ENCODE data around the gene TKTL2. TPM values are rescaled to one million over a fixed set of nuclear protein-coding genes. Genes with fewer than 3 reads are reported as not detected.

TKTL2 gene, protein sequence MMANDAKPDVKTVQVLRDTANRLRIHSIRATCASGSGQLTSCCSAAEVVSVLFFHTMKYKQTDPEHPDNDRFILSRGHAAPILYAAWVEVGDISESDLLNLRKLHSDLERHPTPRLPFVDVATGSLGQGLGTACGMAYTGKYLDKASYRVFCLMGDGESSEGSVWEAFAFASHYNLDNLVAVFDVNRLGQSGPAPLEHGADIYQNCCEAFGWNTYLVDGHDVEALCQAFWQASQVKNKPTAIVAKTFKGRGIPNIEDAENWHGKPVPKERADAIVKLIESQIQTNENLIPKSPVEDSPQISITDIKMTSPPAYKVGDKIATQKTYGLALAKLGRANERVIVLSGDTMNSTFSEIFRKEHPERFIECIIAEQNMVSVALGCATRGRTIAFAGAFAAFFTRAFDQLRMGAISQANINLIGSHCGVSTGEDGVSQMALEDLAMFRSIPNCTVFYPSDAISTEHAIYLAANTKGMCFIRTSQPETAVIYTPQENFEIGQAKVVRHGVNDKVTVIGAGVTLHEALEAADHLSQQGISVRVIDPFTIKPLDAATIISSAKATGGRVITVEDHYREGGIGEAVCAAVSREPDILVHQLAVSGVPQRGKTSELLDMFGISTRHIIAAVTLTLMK
- not detected for total RNA-seq
- long read RNA-seq, result 0 reads

DNA sequence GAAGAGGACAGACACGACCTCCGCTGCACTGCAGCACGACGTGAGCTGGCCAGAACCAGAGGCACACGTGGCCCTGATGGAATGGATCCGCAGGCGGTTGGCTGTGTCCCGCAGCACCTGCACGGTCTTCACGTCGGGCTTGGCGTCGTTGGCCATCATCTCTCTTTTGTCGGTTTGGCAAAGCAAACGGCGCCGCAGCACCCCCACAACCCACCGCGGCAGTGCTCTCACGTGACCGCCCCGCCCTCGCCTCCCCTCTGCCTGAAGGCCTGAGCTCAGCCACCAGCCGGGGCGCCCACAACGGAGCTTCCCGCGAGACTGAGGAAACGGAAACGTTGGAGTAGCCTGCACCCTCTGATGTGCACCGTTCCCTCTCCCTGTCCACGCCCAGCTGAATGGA is at the start of gene TKTL2:
TSS of gene TKTL2 (minus strand) at position 179 of the 400 bp plus-strand sequence. CDS start at position 159, 20 bp downstream.
- no peak for DNase-seq (ENCODE audit: low spot score)

DNA sequence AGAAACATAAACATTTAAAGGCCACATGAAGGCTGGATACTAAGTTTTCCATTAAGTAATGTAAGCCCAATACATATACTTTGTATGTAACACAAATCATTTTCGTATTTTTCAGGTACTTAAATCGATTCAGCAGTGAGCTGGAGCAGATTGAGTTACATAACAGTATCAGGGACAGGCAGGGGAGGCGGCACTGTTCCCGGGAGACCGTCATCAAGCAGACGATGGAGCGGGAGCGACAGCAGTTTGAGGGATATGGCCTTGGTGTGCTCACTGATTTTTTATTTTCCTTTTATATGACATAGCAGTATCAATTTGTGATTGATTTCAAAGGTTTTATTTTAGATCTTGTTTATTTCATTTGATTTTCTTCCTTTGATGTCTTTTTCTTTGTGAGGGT is 41.6 kb upstream of the TKTL2 start:
- DNase-seq (ENCODE audit: low spot score), result no peak

DNA sequence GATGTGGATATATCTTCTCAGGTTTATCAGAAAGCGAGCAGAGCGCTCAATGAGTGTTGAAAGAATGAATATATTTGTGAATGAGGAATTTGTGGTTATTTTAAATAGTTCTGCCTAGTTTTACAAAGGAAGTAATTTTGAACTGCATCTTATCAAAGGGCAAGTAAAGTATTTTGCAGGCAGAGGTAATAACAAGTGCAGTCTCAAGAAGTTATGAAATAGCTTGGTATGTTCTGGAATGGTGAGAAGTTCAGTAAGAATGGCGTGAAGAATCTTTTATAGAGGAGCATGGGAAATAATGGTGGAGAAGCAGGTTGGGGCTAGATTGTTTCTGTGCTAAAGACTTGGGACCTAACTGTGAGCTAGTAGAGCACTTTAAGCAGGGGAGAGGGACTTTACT is 31.8 kb upstream of the TKTL2 start:
- no peak for DNase-seq (ENCODE audit: low spot score)

GRCh38 chr4:163500586-163500985 is 27.0 kb upstream of the TKTL2 start:
- DNase-seq (ENCODE audit: low spot score), result no peak

GRCh38 chr4:163495900-163496299 is 22.3 kb upstream of the TKTL2 start:
- DNase-seq (ENCODE audit: low spot score), result no peak

DNA sequence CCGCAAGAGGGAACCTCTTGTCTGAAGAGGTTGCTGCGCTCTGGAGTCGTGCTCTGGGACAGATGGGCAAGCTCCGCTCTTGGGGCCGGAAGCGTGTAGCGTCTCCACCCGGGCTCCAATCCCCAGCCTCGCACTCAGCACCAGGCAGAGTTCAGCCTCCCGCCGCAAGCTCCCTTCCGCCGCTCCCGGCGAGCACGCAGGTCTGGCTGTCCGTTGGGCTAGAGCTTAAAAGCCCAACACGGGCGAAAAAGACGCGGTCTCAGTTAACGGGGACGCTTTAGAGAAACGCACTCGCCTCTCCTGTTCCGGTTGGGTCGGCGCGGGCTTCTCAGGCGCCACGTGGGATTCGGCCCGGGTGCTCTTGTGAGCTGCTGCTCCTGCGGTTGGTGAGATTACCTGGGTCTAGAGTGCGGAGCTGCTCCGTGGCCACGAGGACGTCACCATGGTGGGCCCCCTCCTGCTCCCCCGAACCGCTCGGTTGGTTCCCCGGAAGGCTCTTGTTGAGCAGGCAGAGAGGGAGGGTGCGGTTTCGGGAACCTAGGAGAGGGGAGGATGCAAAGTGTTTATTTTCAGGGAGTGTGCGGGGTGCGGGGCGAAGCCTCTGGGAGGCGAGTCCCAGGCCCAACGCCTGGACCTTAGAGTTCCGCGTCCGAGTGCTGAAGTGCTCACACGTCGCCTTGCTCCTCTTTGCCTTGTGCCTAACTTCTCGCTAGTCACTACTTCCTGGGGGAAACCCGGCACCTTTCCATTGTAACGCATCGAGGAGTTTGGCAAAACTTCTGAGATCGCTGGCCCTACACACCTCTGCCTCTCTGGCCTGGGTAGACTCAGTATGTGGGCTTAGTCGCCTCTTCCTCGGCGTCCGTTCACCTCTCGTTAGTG is 21.0 kb upstream of the TKTL2 start, which contains the start of gene TMA16:
TSS of gene TMA16 (plus strand) at position 331 of the 882 bp plus-strand sequence. CDS start at position 443, 112 bp downstream.
- DNase-seq (ENCODE audit: low spot score), result peak; percentile 94

- no peak for DNase-seq (ENCODE audit: low spot score)
Measured at GRCh38 chr4:163493643-163494359, 20.2 kb upstream of the TKTL2 start.

DNA sequence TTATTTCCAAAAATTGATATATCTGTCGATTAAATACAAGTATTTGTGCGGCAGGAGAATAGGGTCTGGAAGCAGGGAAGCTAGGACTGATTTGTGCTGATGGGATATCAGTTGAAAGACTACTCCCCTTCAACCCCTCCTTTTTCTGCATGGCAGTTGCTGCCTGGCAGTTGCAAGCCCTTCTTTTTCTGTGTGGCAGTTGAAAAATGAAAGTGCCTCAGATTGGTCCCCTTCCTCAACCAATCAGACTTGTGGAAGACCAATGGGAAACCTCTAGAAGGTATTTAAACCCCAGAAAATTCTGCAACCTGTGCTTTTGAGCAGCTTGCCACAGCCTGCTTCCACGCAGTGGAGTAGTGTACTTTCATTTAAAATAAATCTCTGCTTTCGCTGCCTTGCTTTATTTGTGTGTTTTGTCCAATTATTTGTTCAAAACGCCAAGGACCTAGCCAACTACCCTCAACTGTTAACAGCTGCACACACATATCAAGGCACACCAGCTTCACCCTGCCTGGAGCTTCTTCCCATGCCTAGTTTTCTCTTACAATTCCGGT is 19.5 kb upstream of the TKTL2 start:
- no peak for DNase-seq (ENCODE audit: low spot score)

GRCh38 chr4:163489929-163490328 is 16.4 kb upstream of the TKTL2 start:
- DNase-seq (ENCODE audit: low spot score), result no peak

- DNase-seq (ENCODE audit: low spot score), result no peak
Measured at GRCh38 chr4:163486321-163486720, 12.8 kb upstream of the TKTL2 start.

DNA sequence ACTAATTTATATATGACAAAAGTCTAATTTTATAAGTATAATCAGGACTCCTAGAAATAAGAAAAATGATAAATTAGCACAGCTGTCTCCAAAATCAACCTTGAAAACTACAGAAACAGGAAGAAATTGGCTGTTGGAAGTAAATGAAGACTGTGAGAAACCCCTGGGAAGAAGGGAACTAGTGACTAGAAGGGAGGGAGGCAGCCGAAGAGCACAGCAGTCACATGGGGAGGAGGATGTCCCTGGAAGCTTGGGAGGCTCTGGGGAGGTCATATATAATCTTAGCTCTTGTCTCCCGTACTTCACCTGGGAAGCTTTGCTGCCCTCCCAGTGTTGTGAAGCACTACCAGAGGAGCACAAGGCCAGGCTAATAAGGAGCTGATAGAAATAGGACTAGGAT is 12.0 kb upstream of the TKTL2 start:
- DNase-seq (ENCODE audit: low spot score), result no peak

DNA sequence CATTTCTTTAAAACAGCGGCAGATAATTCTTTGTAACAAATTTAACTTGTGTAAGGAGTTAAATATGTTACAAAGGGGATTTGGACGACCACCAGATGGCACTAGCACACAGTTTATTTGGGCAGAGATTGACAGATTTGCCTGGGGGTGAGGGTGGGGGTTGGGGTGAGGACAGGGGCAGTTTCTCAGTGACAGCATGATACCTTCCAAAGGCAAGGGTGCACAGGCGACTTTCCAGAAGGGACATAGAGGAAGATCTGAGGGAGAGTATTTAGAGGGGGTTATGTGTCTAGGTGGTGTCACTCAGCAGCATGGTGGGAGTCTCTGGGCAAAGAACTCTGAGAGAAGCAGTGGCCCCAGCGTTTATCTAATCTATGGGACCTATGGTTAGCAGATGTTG is 11.4 kb upstream of the TKTL2 start:
- DNase-seq (ENCODE audit: low spot score), result no peak

DNA sequence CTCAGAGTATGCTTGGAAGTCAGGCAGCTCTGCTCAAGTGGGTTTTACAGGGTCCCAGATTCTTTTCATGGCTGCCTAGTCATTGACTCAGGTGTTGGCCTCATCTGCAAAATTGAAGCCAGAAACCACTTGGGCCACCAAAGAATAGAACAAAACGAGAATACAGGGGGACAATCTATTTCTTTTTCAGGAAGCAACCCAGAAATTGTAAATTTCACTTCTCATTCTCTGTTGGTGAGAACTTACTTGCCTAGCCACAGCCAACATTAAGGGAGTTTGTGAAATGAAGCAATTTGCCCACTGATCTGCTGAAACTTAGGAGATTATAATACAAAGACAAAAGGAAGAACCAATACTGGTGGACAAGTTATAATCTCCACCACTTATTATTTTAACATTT is 8.6 kb upstream of the TKTL2 start:
- DNase-seq (ENCODE audit: low spot score), result no peak

GRCh38 chr4:163476761-163477438 is 3.3 kb upstream of the TKTL2 start:
- DNase-seq (ENCODE audit: low spot score), result no peak

GRCh38 chr4:163474027-163474426 is 473 bp upstream of the TKTL2 start:
- no peak for DNase-seq (ENCODE audit: low spot score)

- no peak for DNase-seq (ENCODE audit: low spot score)
Measured at GRCh38 chr4:163473130-163473529, 424 bp downstream of the TKTL2 start.

- DNase-seq (ENCODE audit: low spot score), result no peak
Measured at GRCh38 chr4:163470391-163470790, 3.2 kb downstream of the TKTL2 start.

DNA sequence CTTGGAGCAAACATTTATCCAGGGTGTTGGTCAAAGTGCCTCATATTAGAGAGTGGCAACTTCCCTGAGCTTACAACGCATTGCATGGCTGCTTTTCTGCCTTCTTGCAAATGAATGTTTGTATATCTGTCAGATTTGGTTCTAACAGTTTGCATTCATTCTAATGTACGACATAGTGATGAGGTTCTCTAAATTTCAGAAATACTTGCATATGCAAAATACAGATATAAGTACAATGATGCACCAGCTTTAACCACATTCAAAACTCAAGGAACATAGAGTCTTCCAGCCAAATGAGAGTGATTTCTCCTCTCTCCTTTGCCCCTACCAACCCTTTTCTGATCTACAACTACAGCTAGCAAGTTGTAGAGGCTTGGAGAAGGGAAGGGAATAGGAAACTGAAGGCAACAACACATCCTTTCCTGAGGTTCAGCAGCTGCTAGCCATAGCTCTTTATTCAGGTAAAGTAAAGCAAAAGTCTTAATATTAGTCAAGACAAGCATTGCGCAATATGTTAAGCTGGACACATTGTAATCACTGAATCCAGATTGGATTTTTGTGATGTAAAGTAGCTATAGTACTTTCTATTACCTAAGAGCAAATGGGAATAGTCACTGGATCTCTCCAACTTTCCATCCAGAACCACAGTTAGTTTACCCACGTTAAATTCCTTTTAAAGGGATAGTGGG is 6.3 kb downstream of the TKTL2 start:
- DNase-seq (ENCODE audit: low spot score), result no peak

GRCh38 chr4:163462556-163462955 is 11.0 kb downstream of the TKTL2 start:
- no peak for DNase-seq (ENCODE audit: low spot score)
